Stimulated activated CD8-positive, alpha-beta memory T cell treated with anti-CD3 and anti-CD28 coated beads, Interleukin-2, amount 100 ng/mL, for 48 hours (primary cell): ENCODE data around the gene SMIM10L2A.
"Not testable (repeated sequence)": the region's sequence is repeated elsewhere in the genome, so short reads cannot be mapped to it uniquely, and the experiment has no call there.

ENCODE experiments used
- DNase-seq, 2 donors: peaks; one replicate each; pipeline ENCODE4 v3.0.0-alpha.2; 2020; ENCODE audit warnings: low read depth in 2 of 2

Gene SMIM10L2A

DNA sequence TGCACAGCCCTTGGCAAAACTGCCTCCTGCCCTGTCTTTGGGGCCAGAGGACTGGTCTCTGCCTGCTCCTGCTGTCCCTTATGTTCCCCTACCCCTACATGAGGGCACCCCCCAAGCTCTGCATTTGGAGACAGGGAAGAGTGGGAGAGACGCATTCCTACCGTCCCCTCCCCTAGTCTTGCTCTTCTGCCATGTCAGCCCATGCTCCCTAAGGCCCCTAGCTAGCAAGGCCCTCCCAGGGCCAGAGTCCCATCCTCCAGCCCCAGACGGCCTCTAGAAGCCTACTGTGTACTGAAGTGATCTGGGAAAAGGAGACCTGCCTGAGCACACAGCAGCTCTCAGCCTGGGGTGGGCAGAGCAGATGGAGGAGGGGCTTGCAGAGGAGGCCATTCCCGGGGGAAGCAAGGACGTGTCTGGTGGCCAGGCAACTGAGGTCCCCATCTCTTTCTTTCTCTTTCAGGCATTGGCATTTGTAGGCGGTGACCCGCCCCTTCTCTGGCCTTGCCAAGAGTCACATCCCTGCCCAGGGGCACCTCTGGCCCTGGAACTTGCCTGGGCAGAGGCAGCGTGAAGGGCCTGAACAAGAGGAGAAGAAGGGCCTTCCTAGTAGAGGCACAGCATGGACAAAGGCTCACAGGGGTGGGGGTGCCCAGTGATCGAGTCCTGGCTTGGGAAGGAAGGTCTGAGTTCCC lies 1.6 kb downstream of the SMIM10L2A start:
- not testable (repeated sequence) for DNase-seq

DNA sequence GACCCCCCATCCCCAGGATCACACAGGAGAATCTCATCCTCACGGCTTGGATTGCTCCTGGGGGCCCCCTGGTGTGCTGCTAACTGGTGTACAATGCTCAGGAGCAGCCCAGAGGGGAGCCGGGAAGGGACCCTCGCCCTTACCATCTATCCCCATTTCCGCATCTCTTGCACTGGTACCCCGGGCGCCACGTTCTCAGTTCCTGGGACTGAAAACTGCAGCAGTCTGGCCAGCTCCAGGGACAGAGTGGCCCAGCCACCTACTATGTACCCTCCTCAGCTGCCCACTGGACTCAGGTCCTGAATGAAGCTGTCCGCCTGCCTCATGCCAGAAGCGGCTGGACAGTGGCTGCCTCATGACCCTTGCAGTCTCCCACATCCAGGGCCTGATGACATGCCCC lies 2.7 kb downstream of the SMIM10L2A start:
- DNase-seq = no peak

DNA sequence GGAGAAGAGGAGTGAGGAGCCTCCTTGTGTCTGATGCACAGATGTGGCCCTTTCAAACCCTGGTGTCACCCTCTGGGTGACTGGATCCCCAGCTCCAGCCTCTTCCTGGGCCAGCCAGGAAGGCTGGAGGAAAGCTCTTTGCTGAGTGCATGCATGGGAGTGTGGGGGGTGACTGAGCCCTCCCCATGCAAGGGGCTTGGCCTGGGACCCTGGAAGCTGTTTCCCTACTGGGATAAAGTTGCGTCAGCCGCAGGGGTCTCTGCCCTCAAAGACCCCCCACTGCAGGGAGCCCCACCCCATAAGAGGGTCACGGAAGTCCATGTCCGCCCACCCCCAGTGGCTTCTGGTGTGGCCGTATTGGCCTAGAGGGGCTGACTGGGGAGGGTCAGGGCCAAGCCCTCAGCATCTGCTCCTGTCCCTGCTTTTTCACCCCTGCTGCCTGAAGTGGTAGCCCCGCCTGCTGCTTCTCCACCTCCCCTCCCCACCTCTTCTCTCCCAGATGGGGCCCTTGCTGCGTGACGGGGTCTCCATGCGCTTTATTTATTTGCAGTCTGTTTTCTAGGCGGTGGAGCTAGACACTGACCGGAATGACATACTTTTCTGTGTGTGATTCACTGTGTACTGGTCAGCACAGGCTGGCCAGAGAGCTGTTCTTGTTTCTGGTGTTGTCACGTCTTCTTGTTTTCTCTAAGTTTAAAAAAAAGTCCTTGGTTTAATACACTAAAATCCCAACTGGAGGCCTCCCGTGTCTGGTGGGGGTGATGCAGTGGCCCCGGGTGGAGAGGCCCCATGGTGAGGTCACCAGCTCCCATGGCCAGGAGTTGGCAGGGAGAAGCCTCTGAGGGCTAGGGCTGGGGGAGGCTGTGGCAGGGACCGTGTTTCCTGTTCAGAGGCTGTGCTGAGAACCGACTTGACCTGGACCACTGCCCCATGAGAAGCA lies 3.6 kb downstream of the SMIM10L2A start:
- no peak for DNase-seq

DNA sequence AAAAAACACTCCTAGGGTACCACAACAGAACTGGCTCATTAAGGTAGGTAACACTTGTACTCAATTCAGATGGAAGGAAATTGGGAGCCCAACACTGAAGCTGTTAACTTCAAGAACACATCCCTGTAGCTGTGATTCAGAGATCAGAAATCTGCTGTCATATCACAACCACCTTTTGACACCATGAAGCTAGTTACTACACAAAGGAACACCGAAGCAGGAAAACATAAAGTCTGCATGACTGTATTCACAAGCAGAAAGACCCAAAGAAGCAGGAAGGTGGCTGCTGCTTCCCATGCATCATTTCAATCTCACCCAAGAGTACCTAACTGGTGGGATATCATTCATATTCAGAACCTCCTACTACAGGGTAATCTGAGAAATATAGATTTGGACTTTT lies 7.7 kb downstream of the SMIM10L2A start:
- no peak for DNase-seq

DNA sequence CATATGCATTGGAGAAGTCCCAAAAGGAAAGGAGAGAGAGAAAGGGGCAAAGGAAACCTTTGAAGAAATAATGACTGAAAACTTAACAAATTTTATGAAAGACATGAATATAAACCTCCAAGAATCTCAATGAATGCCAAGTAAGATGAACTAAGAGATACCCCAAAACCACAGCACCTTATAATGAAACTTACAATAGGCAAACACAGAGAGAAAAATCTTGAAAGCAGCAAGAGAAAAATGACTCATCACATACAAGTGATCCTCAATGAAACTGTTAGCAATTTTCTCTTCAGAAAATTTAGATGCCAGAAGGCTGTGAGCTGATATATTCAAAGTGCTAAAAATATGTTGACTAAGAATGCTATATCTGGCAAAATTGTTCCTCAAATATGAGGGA lies 10.1 kb downstream of the SMIM10L2A start:
- no peak for DNase-seq

DNA sequence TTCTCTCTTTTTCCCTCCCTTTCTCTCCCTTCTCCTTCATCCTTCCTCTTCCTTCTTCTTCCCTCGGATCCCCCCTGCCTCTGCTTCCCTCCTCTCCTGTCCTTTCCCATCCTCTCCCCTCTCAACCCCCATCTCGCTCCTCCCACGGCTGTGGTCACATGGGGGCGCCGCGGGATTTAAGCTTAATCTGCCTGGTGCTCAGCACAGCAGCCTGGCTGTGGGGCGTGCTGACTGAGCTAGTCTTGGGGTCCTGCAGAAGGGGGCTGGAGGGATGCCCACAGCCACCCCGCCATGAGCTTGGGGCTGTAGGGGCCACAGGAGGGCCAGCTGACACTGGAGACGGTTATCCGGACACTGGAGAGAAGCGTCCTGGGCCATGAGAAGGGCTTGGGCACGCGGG lies 10.7 kb downstream of the SMIM10L2A start:
- DNase-seq = no peak

DNA sequence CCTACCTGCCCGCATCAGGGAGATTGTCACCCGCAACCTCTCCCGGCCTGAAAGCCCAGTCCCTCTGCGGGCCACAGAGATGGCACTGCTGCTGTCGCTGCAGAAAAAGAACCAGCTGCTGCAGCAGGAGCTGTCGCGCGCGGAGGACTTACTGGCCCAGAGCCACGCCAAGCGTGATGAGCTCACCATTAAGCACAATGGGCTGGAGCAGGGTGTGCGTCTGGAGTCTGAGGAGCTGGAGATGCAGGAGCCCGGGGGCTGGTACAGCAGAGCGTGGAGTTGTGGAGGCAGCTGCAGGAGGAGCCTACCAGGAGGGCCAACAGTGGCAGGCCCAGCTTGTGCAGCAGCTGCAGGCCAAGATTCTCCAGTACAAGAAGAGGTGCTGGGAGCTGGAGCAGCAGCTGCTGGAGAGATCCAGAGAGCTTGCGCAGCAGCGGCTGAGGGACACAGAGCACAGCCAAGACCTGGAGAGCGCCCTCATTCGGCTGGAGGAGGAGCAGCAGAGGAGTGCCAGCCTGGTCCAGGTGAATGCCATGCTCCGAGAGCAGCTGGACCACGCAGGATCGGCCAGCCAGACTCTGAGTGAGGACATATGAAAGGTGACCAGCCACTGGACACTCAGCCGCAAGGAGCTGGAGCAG lies 11.3 kb downstream of the SMIM10L2A start:
- no peak for DNase-seq

DNA sequence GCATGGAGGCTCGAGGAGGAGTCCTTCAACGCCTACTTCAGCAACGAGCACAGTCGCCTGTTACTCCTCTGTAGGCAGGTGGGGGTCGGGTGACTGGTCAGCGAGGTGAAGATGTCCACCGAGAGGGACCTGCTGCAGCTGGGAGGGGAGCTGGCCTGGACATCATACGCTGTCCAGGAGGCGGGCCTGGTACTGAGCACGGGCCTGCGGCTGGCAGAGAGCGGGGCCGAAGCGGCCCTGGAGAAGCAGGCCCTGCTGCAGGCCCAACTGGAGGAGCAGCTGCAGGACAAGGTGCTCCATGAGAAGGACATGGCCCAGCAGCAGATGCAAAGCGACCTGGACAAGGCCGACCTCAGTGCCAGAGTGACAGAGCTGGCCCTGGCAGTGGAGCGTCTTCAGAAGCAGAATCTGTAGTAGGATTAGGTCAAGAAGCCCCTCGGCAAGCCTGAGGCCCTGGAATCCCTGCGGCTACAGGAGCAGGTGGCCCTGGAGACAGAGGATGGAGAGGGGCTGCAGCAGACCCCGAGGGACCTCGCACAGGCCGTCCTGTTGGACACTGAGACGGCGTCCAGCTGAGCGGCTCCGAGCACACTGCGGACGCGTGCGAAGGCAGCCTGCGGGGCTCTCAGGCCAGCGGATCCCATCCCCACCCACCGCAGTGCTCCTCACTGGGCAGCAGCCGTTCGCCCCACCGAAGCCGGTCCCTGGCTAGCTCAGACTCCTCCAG lies 11.9 kb downstream of the SMIM10L2A start:
- DNase-seq = no peak

DNA sequence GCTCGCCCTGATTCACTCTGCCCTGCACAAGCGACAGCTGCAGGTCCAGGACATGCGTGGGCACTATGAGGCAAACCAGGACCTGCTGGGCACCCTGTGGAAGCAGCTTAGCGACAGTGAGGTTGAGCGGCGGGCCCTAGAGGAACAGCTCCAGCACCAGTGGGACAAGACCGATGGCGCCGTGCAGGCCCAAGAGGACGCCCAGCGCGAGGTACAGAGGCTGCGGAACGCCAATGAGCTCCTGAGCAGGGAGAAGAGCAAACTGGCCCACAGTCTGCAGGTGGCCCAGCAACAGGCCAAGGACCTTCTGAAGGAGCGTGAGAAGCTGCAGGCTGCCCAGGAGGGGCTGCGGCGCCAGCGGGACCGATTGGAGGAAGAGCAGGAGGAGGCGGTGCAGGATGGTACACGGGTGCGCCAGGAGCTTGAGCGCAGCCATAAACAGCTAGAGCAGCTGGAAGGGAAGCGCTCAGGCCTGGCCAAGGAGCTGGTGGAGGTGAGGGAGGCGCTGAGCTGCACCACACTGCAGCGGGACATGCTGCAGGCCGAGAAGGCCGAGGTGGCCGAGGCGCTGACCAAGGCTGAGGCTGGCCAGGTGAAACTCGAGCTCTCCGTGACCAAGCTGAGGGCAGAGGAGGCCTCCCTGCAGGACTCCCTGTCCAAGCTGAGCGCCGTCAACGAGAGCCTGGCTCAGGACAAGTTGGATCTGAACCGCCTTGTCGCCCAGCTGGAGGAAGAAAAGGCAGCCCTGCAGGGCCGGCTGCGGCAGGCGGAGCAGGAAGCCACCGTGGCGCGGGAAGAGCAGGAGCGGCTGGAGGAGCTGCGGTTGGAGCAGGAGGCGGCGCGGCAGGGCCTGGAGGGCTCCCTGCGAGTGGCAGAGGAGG lies 12.8 kb downstream of the SMIM10L2A start:
- no peak for DNase-seq

DNA sequence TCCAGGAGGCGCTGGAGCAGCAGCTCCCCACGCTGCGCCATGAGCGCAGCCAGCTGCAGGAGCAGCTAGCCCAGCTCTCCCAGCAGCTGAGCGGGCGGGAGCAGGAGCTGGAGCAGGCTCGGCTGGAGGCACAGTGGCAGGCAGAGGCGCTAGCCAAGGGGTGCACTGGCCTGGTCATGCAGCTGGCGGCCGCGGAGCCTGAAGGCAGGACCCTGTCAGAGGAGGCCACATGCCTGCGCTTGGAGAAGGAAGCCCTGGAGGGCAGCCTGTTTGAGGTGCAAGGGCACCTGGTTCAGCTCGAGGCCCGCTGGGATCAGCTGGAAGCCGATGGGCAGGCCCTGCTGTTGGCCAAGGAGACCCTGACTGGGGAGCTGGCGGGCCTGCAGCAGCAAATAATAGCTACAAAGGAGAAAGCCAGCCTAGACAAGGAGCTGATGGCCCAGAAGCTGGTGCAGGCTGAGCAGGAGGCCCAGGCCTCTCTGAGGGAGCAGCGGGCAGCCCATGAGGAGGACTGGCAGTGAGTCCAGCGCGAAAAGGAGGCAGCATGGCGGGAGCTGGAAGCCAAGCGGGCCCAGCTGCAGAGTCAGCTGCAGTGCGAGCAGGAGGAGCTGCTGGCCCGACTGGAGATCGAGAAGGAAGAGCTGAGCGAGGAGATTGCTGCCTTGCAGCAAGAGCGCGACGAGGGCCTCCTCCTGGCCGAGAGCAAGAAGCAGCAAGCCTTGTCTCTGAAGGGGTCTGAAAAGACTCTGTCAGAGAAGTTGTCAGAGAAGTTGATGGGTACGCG lies 13.6 kb downstream of the SMIM10L2A start:
- DNase-seq = no peak

DNA sequence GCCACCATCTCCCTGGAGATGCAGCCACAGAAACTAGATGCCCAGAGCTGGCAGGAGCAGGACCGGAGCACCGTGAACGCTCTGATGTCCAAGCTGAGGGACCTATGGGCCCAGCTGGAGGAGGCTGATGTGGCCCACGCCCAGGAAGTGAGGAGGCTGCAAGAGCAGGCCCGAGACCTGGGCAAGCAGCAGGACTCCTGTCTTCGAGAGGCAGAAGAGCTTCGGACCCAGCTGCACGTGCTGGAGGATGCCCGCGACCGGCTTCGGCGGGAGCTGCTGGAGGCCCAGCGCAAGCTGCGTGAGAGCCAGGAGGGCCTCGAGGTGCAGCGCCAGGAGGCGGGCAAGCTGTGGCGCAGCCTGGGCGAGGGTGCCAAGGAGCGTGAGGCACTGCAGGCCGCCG lies 14.2 kb downstream of the SMIM10L2A start:
- no peak for DNase-seq

DNA sequence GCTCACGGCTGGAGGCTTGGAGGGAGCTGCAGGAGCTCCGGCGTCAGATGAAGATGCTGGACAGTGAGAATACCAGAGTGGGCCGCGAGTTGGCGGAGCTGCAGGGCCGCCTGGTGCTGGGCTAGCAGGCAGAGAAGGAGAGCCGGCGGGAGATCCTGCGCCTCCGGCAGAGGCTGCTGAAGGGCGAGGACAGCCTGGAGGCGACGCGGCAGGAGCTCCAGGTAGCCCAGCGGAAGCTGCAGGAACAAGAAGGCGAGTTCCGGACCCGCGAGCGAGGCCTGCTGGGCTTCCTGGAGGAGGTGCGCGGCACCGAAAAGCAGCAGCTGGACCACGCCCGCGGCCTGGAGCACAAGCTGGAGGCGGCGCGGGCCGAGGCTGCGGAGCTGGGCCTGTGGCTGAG lies 14.7 kb downstream of the SMIM10L2A start:
- no peak for DNase-seq

DNA sequence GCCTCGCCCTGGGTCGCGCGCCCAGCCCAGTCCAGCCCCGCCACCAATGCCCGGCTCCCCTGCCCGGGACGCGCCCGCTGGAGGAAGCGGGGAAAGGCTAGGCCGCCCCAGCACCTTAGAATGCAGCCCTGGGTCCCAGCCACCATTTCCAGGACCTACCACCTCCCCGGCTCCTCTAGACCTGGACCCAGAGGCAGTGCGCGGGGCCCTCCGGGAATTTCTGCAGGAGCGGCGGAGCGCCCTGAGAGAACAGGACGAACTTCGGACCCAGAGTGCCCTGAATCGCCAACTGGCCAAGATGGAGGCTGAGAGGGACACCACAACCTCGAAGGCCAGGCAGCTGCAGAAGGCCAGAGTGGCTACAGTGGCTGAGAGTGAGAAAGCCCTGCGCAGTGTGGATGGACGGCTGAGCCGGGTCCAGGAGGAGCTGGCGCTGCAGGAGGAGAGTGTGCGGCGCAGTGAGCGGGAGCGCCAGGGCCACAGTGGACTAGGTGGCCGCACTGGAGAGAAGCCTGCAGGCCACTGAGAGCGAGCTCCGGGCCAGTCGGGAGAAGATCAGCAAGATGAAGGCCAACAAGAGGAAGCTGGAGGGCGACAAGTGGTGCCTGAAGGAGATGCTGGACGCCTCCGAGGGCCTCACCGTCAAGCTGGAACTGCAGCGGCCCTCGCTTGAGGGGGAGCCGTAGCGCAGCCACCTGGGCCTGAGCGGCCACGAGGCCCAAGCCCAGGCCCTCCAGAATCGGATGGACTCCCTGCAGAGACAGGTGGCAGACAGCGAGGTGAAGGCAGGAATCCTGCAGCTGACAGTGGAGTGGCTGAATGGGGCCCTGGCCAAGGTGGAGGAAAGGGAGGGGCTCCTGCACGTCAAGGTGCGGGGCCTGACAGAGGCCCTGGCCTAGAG lies 15.5 kb downstream of the SMIM10L2A start:
- no peak for DNase-seq

DNA sequence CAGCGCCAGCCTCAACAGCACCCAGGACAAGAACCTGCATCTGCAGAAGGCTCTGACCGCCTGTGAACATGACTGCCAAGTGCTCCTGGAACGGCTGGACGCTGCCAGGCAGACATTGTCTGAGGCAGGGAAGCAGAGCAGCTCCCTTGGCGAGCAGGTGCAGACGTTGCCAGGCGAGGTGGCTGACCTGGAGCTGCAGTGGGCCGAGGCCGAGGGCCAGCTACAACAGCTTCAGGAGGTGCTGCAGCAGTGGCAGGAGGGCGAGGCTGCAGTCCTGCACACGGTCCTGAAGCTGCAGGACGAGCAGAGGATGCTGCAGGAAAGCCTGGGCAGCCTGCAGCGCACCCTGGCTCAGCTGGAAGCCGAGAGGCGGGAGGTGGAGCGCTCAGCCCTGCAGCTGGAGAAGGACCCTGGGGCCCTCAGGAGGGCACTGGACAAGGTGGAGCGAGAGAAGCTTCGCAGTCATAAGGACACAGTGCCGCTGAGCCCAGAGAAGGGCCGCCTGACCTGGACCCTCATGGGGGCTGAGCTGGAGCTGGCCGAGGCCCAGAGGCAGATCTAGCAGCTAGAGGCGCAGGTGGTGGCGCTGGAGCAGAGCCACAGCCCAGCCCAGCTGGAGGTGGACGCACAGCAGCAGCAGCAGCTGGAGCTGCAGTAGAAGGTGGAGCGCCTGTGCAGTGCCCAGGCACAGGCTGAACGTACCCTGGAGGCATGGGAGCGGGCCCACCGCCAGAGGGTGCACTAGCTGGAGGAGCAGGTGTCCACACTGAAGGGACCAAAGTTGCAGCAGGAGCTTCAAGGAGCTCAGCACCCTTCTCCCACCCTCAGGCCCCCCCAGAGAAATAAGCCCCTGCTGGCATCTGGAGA lies 16.4 kb downstream of the SMIM10L2A start:
- no peak for DNase-seq

DNA sequence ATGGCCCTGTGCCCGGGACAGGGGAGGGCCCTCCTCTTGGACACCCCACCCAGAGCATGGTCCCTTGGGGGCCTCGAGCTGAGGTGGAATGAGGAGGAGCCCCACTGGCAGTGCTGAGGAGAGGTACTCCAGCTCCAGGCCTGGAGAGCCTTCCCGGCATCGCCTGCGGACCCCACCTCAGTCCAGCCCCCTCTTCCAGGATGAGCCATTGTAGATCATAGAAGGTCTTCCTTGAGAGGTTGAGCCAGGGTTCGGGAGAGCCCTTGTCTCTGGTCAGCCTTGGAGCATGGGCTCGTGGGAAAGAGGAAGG lies 16.9 kb downstream of the SMIM10L2A start:
- DNase-seq = no peak

DNA sequence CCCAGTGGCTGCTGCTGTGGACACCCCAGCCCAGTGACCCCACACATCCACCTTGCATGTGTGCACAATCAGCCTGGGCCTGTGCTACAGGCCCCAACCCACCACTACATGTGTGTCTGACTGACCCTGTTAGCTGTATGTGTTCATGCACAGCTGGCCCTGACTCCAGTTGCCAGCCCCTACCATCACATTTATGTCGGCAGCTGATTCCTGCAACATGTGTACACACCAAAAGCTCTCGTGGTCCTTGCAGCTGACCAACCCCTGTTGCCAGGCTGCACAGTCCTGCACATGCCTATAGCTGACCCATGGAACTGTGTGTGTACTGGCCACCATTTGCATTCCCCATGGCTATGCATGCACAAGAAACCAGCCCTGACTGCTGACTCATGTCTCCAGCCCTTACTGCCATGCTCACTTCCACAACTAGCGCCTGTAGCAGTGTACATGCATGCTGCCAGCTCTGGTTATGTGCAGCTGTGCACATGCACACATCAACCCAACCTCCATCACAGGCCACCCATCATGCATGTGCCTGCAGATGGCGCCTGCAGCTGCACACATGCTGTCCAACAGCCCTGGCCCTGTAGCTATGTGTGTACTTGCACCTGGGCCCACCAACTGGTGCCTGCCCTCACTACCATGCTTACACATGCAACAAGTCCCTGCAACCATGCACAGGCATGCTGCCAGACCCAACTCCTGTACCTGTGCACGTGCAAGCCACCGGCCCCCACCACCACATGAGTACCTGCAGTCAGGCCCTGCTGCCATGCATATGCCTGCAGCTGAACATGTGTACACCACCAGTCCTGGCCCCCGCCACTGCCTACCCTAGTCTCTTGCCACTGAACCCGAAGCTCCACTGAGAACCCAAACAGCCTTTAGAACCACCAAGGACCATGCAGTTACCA lies 28.1 kb downstream of the SMIM10L2A start:
- no peak for DNase-seq

DNA sequence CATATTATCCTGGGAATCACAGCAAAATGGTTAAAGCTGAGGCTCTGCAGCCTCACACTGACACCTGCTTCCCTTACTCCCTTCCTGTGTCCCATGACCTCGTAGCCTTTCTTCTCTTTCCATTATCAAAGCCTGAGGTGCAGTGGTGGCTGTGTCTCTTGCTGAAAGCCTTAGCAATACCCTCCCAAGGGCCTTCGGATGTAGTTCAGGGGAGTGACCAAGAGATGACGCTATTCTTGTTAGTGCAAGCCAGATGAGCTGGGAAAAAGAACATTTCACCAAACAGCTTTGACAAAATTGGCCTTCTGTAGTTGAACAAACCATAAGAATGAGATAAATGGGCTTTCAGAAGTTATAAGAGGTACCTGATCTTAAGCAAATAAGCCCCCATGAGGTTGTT lies 31.6 kb downstream of the SMIM10L2A start:
- DNase-seq = no peak
